GM10266 (cell line): ENCODE measurements around the gene RELCH.

ENCODE experiments used
- DNase-seq: peaks from one replicate; pipeline ENCODE4 v3.0.0; 2012; ENCODE audit errors: extremely low spot score
- CTCF ChIP-seq: IDR thresholded peaks from 2 replicates; pipeline ENCODE4 v1.5.1; 2012; ENCODE audit warnings: mild to moderate bottlenecking, low read depth; ENCODE audit not compliant: control insufficient read depth, insufficient read depth; ENCODE audit errors: missing control alignments

Gene RELCH

GRCh38 chr18:62346333-62347088 is 159.5 kb downstream of the RELCH start:
- no peak for TF ChIP-seq CTCF
- no peak for DNase-seq

GRCh38 chr18:62347089-62347506 is 160.0 kb downstream of the RELCH start:
- no peak for TF ChIP-seq CTCF
- DNase-seq: no peak

DNA sequence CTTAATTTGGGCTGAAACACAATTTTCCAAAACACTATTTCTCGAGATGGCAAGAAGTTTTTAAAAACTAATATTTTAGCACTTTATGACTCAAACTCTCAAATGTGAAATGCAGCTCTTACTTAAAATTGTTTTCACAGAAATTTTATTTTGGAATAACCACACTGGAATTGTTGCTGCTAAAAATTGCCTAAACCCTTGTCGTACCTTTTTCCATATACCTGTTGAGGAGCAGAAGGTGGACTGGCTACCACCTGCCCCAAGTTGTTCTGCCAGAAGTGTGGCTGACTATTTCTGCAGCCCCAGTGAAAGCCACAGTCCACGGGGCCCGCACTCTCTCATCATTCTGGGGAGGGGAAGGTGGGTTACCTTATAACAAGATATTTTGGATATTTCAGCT is 161.4 kb downstream of the RELCH start:
- no peak for TF ChIP-seq CTCF
- DNase-seq: no peak

GRCh38 chr18:62353170-62353569 is 166.1 kb downstream of the RELCH start:
- TF ChIP-seq CTCF: no peak
- DNase-seq: no peak

DNA sequence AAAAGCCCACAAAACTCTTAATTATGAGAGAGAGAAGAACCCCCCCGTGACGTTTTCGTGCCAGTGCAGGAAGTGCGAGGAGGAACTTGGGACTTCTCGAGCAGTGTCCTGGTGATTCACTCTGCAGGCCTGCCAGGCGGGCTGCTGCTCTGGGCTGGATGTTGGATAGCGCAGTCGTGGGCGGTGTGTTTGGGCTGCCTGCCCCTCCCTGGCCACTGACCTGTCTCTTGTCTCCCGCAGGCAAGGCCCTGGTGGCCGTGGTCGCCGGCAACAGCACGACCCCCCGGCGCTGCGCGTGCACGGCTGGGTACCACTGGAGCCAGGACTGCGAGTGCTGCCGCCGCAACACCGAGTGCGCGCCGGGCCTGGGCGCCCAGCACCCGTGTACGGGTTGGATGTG is 167.1 kb downstream of the RELCH start:
- DNase-seq: no peak
- TF ChIP-seq CTCF: no peak

- DNase-seq: no peak
- no peak for TF ChIP-seq CTCF
These were observed 170.1 kb downstream of the RELCH start for GRCh38 chr18:62357079-62357719.
